ENCODE measurements around the gene PARP11.

PARP11 gene

GRCh38 chr12:3821441-3821840 lies 51.8 kb downstream of the PARP11 start:
- no peak for DNase-seq (ENCODE audit: extremely low read depth, insufficient read length)
- H3K4me3 ChIP-seq (replicated peaks; ENCODE audit: low read depth, low read length), result no peak overlapping the region
- no peaks in the 10 kb centered on the region; the same call in 1 of the 2 replicates for H3K36me3 ChIP-seq (ENCODE audit: control insufficient read depth, insufficient read depth, low read length)
- no peak for TF ChIP-seq CTCF (IDR thresholded peaks at IDR 0.05; ENCODE audit: insufficient read depth, low read length, poor library complexity, severe bottlenecking)
- no peaks in the 10 kb centered on the region for H3K27me3 ChIP-seq (replicated peaks; ENCODE audit: control insufficient read depth, insufficient read depth, low read length)

DNA sequence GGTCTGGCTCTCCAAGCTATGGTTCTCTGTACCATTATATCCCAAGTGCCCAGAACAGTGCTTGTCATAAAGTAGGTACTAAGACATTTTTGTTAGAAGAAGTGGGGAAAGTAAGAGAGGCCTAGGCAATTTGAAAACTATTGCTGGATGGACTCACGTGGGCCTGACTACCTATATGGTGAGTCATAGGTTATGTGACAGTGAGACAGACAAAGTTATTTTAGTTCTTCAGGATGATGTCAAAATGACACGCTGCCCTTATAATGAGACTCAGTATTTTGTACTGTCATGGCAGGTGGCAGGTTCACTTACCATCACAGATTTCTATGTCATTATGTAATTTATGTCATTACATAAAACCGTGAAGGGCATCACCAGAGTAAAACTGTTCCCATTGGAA lies 53.1 kb downstream of the PARP11 start:
- no peak for DNase-seq (ENCODE audit: extremely low read depth, insufficient read length)
- H3K36me3 ChIP-seq (ENCODE audit: control insufficient read depth, insufficient read depth, low read length), result no peaks in the 10 kb centered on the region
- no peak for TF ChIP-seq CTCF (IDR thresholded peaks at IDR 0.05; ENCODE audit: insufficient read depth, low read length, poor library complexity, severe bottlenecking)
- H3K27me3 ChIP-seq (replicated peaks; ENCODE audit: control insufficient read depth, insufficient read depth, low read length), result no peaks in the 10 kb centered on the region
- no peak overlapping the region for H3K4me3 ChIP-seq (replicated peaks; ENCODE audit: low read depth, low read length)

- H3K4me3 ChIP-seq (replicated peaks; ENCODE audit: low read depth, low read length), result no peak overlapping the region
- TF ChIP-seq CTCF (IDR thresholded peaks at IDR 0.05; ENCODE audit: insufficient read depth, low read length, poor library complexity, severe bottlenecking), result no peak
- no peak for DNase-seq (ENCODE audit: extremely low read depth, insufficient read length)
- no peaks in the 10 kb centered on the region for H3K36me3 ChIP-seq (ENCODE audit: control insufficient read depth, insufficient read depth, low read length)
- no peaks in the 10 kb centered on the region for H3K27me3 ChIP-seq (replicated peaks; ENCODE audit: control insufficient read depth, insufficient read depth, low read length)
Observed at GRCh38 chr12:3816266-3816665, 56.9 kb downstream of the PARP11 start.

- TF ChIP-seq CTCF (IDR thresholded peaks at IDR 0.05; ENCODE audit: insufficient read depth, low read length, poor library complexity, severe bottlenecking), result no peak
- DNase-seq (ENCODE audit: extremely low read depth, insufficient read length), result no peak
- no peaks in the 10 kb centered on the region for H3K36me3 ChIP-seq (ENCODE audit: control insufficient read depth, insufficient read depth, low read length)
- H3K27me3 ChIP-seq (replicated peaks; ENCODE audit: control insufficient read depth, insufficient read depth, low read length), result no peaks in the 10 kb centered on the region
- H3K4me3 ChIP-seq (replicated peaks; ENCODE audit: low read depth, low read length), result no peak overlapping the region
Observed at GRCh38 chr12:3815094-3815766, 58.0 kb downstream of the PARP11 start.

DNA sequence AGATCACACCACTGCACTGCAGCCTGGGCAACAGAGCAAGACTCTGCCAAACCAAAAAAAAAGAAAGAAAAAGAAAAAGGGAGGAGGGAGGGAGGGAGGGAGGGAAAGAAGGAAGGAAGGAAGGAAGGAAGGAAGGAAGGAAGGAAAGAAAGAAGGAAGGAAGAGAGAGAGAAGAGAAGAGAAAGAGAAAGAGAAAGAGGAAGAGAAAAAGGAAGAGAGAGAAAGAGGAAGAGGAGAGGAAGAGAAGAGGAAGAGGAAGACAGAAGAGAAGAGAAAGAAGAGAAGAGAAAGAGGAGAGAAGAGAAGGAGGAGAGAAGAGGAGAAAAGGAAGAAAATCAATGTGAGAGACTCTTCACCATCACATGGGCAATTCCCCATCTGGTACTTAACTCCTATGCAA lies 62.7 kb downstream of the PARP11 start:
- no peaks in the 10 kb centered on the region for H3K36me3 ChIP-seq (ENCODE audit: control insufficient read depth, insufficient read depth, low read length)
- TF ChIP-seq CTCF (IDR thresholded peaks at IDR 0.05; ENCODE audit: insufficient read depth, low read length, poor library complexity, severe bottlenecking), result no peak
- H3K4me3 ChIP-seq (replicated peaks; ENCODE audit: low read depth, low read length), result no peak overlapping the region
- no peak for DNase-seq (ENCODE audit: extremely low read depth, insufficient read length)
- no peaks in the 10 kb centered on the region for H3K27me3 ChIP-seq (replicated peaks; ENCODE audit: control insufficient read depth, insufficient read depth, low read length)

DNA sequence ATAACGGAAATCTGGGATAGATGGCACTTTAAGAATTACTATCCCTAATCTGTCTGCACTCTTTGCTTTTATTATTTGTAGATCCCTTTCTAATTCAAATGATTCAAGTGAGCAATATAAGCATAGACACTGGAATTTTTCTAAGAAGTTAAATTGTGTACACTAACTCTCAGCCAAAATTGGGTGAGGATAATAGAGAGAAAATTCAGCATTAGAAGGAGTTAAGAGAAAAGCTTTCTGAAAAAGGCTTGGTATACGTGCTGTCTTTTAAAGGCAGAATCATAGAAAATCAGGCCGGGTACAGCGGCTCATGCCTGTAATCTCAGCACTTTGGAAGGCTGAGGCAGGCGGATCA lies 63.2 kb downstream of the PARP11 start:
- TF ChIP-seq CTCF (IDR thresholded peaks at IDR 0.05; ENCODE audit: insufficient read depth, low read length, poor library complexity, severe bottlenecking), result no peak
- no peak overlapping the region for H3K4me3 ChIP-seq (replicated peaks; ENCODE audit: low read depth, low read length)
- no peak for DNase-seq (ENCODE audit: extremely low read depth, insufficient read length)
- H3K36me3 ChIP-seq (ENCODE audit: control insufficient read depth, insufficient read depth, low read length), result no peaks in the 10 kb centered on the region
- no peaks in the 10 kb centered on the region for H3K27me3 ChIP-seq (replicated peaks; ENCODE audit: control insufficient read depth, insufficient read depth, low read length)
